ENCODE data around the gene DHRS7B. TPM values are rescaled to one million over a fixed set of nuclear protein-coding genes. Genes with fewer than 3 reads are reported as not detected.

The DHRS7B gene
- total and polyA plus RNA-seq, 2 of the 13 experiments (the other 11 are each of a cell fraction or from before 2014, with no cell fraction given): 20.0 to 35.8 TPM

- no peak for TF ChIP-seq DBP (CRISPR knock-in tag; IDR thresholded peaks at IDR 0.05; ENCODE audit: not compliant biosample characterization)
- no peak for TF ChIP-seq ZNF790 (CRISPR knock-in tag; IDR thresholded peaks at IDR 0.05; ENCODE audit: borderline replicate concordance)
- no peak for TF ChIP-seq SALL1 (CRISPR knock-in tag; IDR thresholded peaks at IDR 0.05)
- peak; percentile 89; the same call in 1 of the 2 replicates for TF ChIP-seq TFDP1 (CRISPR knock-in tag; IDR thresholded peaks at IDR 0.05; ENCODE audit: borderline replicate concordance)
- TF ChIP-seq ZNF451 (CRISPR knock-in tag; IDR thresholded peaks at IDR 0.05): no peak
- TF ChIP-seq NFYC (CRISPR knock-in tag; IDR thresholded peaks at IDR 0.05): peak; percentile 85
- no peak for TF ChIP-seq FOXA3 (CRISPR knock-in tag; IDR thresholded peaks at IDR 0.05)
- TF ChIP-seq ZHX2 (IDR thresholded peaks at IDR 0.05; ENCODE audit: low read depth): no peak
- TF ChIP-seq ZHX2 (CRISPR knock-in tag; IDR thresholded peaks at IDR 0.05; ENCODE audit: borderline replicate concordance): no peak
- no peak for TF ChIP-seq ZNF276 (CRISPR knock-in tag; IDR thresholded peaks at IDR 0.05; ENCODE audit: low read depth)
- TF ChIP-seq MTF1 (CRISPR knock-in tag; IDR thresholded peaks at IDR 0.05): no peak
- TF ChIP-seq ZSCAN21 (CRISPR knock-in tag; IDR thresholded peaks at IDR 0.05; ENCODE audit: borderline replicate concordance): no peak
- TF ChIP-seq ATF5 (CRISPR knock-in tag; IDR thresholded peaks at IDR 0.05; ENCODE audit: low read depth): no peak
- no peak for TF ChIP-seq KDM3A (CRISPR knock-in tag; IDR thresholded peaks at IDR 0.05; ENCODE audit: low read depth)
- peak; percentile 71; the same call in 1 of the 2 replicates for TF ChIP-seq BORCS8-MEF2B (CRISPR knock-in tag; IDR thresholded peaks at IDR 0.05)
- TF ChIP-seq NR2F2 (IDR thresholded peaks at IDR 0.05; ENCODE audit: borderline replicate concordance, low read depth): no peak
- TF ChIP-seq HDAC2 (CRISPR knock-in tag; IDR thresholded peaks at IDR 0.05): 0 out of 2 replicates have a peak, but pooled peaks have one; percentile 8
- TF ChIP-seq ZNF326 (CRISPR knock-in tag; IDR thresholded peaks at IDR 0.05; ENCODE audit: borderline replicate concordance): no peak
- TF ChIP-seq YY1 (IDR thresholded peaks at IDR 0.05; ENCODE audit: insufficient read depth, insufficient replicate concordance, low read depth, low read length): no peak
Measured at GRCh38 chr17:21098934-21099689, 27.7 kb upstream of the DHRS7B start (continued).
